BE2C (cell line): ENCODE results near the gene ZAR1L.

Experiments used
- DNase-seq: peaks from one replicate; pipeline ENCODE4 v3.0.0-alpha.2; 2020
- H3K27me3 ChIP-seq: fragments of 250-450 bp; sonication (Bioruptor Pico); 2 replicates; pipeline ENCODE4 v1.5.1; 2020; ENCODE audit warnings: mild to moderate bottlenecking
- H3K36me3 ChIP-seq: fragments of 250-450 bp; sonication (Bioruptor Pico); 2 replicates; pipeline ENCODE4 v1.5.1; 2020; ENCODE audit warnings: mild to moderate bottlenecking
- H3K4me1 ChIP-seq: fragments of 250-450 bp; sonication (Bioruptor Pico); 2 replicates; pipeline ENCODE4 v1.5.1; 2020
- H3K4me3 ChIP-seq: 2 replicates; pipeline ENCODE4 v1.5.1; 2011; ENCODE audit warnings: low read depth, low read length
- H3K9me3 ChIP-seq: fragments of 250-450 bp; sonication (Bioruptor Pico); 2 replicates; pipeline ENCODE4 v1.5.1; 2020
- TF ChIP-seq, protein P1 (sequence below): IDR thresholded peaks from 2 replicates; pipeline ENCODE4 v1.5.1; 2012; ENCODE audit warnings: mild to moderate bottlenecking, low read depth, low read length

Gene ZAR1L

DNA sequence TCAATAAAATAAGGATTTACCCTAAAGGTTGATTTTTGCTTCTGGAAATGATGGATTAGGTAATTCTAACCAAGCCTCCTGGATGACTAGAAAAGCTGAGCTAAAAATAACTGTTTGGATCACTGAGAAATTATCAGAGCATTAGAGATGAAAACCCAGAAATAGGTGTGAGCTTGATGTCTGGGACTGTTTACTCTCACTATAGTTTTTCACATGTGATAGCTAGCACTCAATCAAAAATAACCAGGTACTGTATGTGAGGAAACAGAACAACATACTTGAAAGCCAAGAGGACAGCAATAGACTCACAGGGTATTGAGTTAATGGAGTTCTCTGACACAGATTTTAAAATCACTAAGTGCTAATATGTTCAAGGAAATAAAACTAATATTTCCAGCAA lies 9.5 kb downstream of the ZAR1L start:
- no peaks in the 10 kb centered on the region for H3K4me1 ChIP-seq
- no peaks in the 10 kb centered on the region for H3K27me3 ChIP-seq
- H3K4me3 ChIP-seq, result no peak overlapping the region
- H3K9me3 ChIP-seq, result no peaks in the 10 kb centered on the region
- DNase-seq, result no peak
- no peaks in the 10 kb centered on the region for H3K36me3 ChIP-seq
- TF ChIP-seq, protein P1, sequence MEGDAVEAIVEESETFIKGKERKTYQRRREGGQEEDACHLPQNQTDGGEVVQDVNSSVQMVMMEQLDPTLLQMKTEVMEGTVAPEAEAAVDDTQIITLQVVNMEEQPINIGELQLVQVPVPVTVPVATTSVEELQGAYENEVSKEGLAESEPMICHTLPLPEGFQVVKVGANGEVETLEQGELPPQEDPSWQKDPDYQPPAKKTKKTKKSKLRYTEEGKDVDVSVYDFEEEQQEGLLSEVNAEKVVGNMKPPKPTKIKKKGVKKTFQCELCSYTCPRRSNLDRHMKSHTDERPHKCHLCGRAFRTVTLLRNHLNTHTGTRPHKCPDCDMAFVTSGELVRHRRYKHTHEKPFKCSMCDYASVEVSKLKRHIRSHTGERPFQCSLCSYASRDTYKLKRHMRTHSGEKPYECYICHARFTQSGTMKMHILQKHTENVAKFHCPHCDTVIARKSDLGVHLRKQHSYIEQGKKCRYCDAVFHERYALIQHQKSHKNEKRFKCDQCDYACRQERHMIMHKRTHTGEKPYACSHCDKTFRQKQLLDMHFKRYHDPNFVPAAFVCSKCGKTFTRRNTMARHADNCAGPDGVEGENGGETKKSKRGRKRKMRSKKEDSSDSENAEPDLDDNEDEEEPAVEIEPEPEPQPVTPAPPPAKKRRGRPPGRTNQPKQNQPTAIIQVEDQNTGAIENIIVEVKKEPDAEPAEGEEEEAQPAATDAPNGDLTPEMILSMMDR, result no peak

DNA sequence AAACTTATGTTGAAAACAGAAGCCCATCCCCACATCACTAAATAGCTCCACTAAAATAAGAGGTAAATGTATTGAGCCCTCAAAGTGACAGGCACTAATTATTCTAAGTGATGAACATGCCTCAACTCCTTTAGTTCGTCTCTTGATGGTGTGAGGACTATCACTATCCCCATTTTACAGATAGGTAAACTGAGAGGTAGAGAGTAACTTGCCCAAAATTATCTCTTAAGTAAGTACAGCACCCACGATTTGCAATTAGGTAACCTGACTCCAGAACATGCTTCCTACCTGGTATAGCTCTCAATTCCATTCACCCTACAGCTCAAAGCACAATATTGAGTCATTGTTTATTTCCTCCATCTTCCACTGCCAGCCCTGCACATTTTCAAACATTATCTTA lies 12.7 kb downstream of the ZAR1L start:
- TF ChIP-seq, protein P1, result no peak
- no peaks in the 10 kb centered on the region for H3K9me3 ChIP-seq
- H3K36me3 ChIP-seq, result no peaks in the 10 kb centered on the region
- no peaks in the 10 kb centered on the region for H3K4me1 ChIP-seq
- no peak for DNase-seq
- no peaks in the 10 kb centered on the region for H3K27me3 ChIP-seq
- no peak overlapping the region for H3K4me3 ChIP-seq

DNA sequence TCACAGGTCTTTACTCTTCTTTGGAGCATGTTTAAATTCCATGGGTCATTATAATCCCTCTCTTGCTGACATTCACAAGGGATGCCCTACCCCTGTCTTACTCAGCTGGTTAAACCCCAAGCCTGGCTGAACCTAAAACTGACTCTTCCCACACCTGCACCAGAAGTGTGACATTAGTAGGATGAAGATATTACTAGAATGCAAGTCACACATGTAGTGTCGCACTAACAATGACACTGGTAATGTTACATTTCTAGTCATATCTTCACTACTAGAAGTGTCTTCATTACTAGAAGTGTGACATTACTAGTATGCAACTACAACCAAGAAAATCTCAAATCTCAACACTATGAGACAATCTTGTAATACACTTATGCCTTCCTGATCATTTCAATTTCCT lies 14.2 kb downstream of the ZAR1L start:
- H3K27me3 ChIP-seq, result no peaks in the 10 kb centered on the region
- no peak for DNase-seq
- no peaks in the 10 kb centered on the region for H3K36me3 ChIP-seq
- H3K4me3 ChIP-seq, result no peak overlapping the region
- TF ChIP-seq, protein P1, result no peak
- H3K4me1 ChIP-seq, result no peaks in the 10 kb centered on the region; the same call in 1 of the 2 replicates
- H3K9me3 ChIP-seq, result no peaks in the 10 kb centered on the region

DNA sequence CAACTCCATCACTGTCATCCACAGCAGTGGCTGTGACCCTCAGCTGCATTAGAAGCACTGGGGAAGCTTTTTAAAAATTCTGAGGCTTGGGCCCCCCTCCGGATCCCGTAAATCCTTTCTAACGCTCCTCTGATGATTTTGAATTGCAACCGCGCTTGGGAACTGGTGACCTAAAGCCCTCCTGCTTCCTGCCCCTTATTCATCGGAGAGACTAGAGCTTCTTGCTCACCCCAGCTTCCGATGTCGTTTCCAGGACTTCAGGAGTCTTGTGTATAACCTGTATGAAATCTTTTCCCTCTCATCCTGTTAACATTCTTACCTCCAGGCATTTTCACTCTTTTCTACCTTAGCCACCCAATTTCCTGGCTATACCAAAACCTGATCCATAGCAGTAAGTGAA lies 14.8 kb downstream of the ZAR1L start:
- H3K4me1 ChIP-seq, result no peaks in the 10 kb centered on the region; the same call in 1 of the 2 replicates
- no peaks in the 10 kb centered on the region for H3K36me3 ChIP-seq
- DNase-seq, result no peak
- TF ChIP-seq, protein P1, result no peak
- no peak overlapping the region for H3K4me3 ChIP-seq
- no peaks in the 10 kb centered on the region for H3K9me3 ChIP-seq
- H3K27me3 ChIP-seq, result no peaks in the 10 kb centered on the region

DNA sequence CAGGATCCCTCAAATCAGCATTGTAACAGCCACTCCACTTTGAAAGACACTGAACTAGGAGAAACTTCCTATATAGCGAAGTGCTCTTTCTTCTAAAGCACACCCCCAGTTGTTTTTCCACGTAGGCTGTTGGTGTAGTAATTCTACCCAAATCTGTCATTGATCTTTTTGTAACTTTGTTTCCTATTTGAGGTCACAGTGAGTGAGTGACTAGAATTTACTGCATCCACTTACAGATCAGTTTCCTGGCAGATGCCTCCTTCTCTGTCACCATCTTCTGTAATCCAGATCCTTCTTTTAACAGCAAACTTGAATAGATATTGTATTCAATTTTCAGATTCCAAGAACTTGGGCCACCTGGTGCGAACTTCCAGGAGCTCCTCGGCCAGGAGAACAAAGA lies 15.3 kb downstream of the ZAR1L start:
- TF ChIP-seq, protein P1, result no peak
- no peaks in the 10 kb centered on the region for H3K27me3 ChIP-seq
- DNase-seq, result no peak
- no peaks in the 10 kb centered on the region for H3K36me3 ChIP-seq
- H3K9me3 ChIP-seq, result no peaks in the 10 kb centered on the region
- no peaks in the 10 kb centered on the region; the same call in 1 of the 2 replicates for H3K4me1 ChIP-seq
- H3K4me3 ChIP-seq, result no peak overlapping the region

DNA sequence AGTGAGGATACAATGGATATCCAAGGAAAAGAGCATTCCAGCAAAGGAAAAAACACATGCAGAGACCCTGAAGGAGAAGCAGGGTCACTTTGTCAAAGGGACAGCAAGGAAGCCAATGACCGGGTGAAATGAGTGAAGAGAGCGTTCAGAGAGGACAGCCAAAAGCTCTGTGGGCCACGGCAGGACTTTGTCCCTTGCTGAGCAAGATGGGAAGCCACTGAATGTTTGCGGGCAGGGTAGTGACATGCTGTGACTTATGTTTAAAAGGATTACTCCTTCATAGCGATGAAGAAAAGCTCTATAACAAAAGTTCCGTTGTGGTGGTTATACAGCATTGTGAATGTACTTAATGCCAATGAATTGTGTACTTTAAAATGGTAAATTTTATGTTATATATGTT lies 16.5 kb downstream of the ZAR1L start:
- TF ChIP-seq, protein P1, result no peak
- DNase-seq, result no peak
- H3K9me3 ChIP-seq, result no peaks in the 10 kb centered on the region
- no peak overlapping the region for H3K4me3 ChIP-seq
- H3K36me3 ChIP-seq, result no peaks in the 10 kb centered on the region
- H3K27me3 ChIP-seq, result no peaks in the 10 kb centered on the region
- no peaks in the 10 kb centered on the region; the same call in 1 of the 2 replicates for H3K4me1 ChIP-seq
